ENCODE data around the gene CENPF.

DNA sequence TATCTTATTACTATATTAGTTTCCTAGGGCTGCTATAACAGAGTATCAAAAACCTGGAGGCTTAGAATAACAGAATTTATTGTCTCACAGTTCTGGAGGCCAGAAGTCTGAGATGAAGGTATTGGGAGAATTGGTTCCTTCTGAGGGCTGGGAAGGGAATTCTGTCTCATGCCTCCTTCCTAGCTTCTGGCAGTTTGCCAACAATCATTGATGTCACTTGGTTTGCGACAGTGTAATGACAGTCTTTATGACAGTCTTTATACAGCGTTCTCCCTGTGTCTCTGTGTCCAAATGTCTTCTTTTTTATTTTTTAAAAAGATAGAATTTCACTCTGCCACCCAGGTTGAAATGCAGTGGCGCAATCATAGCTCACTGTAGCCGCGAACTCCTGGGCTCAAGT lies 15.8 kb upstream of the CENPF start:
- TF ChIP-seq POLR2A (IDR thresholded peaks at IDR 0.05; ENCODE audit: low read depth, low read length), result no peak
- TF ChIP-seq POLR2AphosphoS5 (IDR thresholded peaks at IDR 0.05; ENCODE audit: low read depth, low read length), result no peak
- no peak for TF ChIP-seq TAF1 (IDR thresholded peaks at IDR 0.05; ENCODE audit: low read depth, low read length)
- no peak for TF ChIP-seq POU2F2 (IDR thresholded peaks at IDR 0.05; ENCODE audit: low read depth, low read length)
- TF ChIP-seq SPI1 (IDR thresholded peaks at IDR 0.05; ENCODE audit: low read depth, low read length), result no peak

All from GM12891 (cell line).